Brain pericyte (primary cell): ENCODE data around the gene PTPRH.
"Not testable (repeated sequence)": the region's sequence is repeated elsewhere in the genome, so short reads cannot be mapped to it uniquely, and the experiment has no call there.

Source experiments
- DNase-seq: peaks from one replicate; pipeline ENCODE4 v3.0.0-alpha.2; 2012; ENCODE audit warnings: low read depth, low spot score

Gene PTPRH

GRCh38 chr19:55226788-55227187 is 17.5 kb upstream of the PTPRH start:
- DNase-seq, result no peak

- DNase-seq, result no peak
These were observed 17.0 kb upstream of the PTPRH start for GRCh38 chr19:55226273-55226672.

DNA sequence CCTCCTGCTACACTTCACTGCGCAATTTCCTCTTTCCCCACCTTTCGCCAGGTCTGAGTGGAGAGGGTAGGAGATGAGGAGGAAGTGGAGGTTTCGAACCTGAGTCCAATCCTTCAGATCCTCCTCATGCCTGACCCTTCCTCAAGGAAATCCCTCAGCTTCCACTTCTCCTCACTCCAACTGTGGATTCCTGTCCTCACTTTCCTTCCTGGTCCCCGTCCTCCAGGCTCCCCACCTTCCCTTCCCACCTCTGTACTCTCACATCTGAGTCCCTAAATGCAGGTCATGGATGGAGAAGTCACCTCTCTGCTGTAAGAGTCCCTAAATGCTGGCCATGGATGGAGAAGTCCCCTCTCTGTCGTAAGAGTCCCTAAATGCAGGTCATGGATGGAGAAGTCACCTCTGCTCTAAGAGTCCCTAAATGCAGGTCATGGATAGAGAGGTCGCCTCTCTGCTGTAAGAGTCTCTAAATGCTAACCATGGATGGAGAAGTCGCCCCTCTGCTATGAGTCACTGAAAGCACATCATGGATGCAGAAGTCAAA is 16.2 kb upstream of the PTPRH start:
- DNase-seq, result no peak

DNA sequence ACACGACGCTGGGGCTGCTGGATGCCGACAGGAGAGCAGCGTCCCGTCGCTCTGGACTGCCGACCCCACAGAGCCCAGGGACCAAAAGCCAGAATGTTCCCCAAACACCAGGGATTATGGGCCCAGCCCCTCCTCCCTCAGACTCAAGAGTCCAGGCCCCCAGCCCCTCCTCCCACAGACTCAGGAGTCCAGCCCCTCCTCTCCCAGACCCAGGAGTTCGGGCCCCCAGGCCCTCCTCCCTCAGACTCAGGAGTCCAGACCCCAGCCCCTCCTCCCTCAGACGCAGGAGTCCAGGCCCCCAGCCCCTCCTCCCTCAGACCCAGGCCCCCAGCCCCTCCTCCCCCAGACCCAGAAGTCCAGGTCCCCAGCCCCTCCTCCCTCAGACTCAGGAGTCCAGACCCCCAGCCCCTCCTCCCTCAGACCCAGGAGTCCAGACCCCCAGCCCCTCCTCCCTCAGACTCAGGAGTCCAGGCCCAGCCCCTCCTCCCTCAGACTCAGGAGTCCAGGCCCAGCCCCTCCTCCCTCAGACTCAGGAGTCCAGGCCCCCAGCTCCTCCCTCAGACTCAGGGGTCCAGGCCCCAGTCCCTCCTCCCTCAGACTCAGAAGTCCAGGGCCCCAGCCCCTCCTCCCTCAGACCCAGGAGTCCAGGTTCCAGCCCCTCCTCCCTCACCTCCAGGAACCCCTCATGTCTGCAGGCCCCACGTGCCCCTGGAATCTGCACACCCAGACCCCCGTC is 15.5 kb upstream of the PTPRH start:
- DNase-seq, result not testable (repeated sequence)

GRCh38 chr19:55224038-55224665 is 14.9 kb upstream of the PTPRH start:
- no peak for DNase-seq

DNA sequence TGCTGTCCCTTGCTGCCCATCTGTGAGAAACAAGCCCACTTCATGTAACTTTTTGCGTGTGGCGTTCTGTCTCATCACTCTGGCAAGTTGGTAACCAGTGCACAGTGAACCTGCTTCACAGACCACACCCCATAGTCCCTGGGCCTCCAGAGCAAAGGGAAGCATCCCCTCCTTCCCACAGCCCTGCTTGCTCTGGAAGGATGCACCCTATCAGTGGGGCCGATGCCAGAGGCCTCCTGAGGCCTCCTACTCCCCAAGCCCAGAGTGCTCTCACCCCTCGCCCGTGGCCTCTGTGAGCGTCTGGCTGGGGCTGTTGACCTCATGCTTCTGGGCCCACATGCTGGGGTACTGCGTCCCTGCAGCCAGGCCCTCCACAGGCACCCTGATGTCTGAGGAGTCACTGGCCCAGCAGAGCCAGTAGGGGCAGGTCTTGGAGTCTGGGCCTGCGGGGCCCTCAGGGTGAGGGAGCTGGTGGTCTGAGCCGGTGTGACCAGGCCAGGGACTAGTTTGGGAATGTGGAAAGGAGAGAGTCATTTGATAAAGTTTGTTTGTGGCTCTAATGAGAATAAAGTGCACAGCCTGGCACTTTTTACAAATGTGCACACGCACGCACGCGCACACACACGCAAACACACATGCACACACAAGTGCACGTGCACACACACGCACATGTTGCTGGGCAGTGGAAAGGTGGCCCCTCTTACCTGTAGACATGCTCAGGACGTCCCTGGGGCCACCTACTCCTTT is 14.2 kb upstream of the PTPRH start:
- DNase-seq, result no peak

GRCh38 chr19:55220525-55220924 is 11.2 kb upstream of the PTPRH start:
- no peak for DNase-seq

- DNase-seq, result peak; percentile 93
These were observed 7.3 kb upstream of the PTPRH start for GRCh38 chr19:55216461-55217198.

- no peak for DNase-seq
These were observed 4.2 kb upstream of the PTPRH start for GRCh38 chr19:55213547-55213946.

GRCh38 chr19:55212447-55212846 is 3.1 kb upstream of the PTPRH start:
- DNase-seq, result no peak

DNA sequence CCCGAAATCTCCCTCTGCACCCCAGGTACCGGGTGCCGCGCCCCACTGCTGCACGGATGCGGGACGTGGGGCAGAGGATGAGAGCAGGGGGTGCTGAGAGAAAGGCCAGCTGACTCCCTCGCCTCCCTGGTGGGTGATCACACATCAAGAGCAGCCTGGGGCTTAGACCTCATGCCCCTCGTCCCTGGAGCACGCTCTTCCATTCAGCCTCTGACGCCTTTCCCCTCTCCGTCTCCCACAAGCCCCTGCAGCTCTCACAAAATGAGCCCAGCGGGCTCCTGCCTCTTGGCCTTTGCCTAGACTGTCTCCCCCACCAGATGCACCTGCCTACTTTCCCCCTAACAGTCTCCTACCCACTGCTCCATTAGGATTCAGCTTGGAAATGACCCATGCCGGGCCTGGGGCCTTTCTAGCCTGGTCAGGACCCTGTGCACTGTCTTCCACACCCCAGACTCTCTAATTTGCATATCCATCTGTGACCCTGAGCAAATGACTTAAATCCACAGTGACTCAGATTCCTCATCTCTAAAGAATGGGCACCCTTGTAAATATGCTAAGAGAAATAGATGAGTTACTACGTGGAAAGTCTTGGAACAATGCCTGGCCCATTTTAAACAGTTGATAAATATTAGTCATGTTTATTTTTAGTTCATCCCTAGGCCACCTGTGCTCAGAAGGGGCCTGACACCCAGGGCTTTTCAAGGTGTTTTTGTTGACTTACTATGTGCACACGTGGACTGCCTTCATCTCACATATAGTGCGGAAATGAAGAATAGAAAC is 582 bp upstream of the PTPRH start:
- DNase-seq, result peak; percentile 39

- DNase-seq, result peak; percentile 75
These were observed 2.4 kb downstream of the PTPRH start for GRCh38 chr19:55206664-55207500.

- DNase-seq, result not testable (repeated sequence)
These were observed 7.1 kb downstream of the PTPRH start for GRCh38 chr19:55202199-55202598.

GRCh38 chr19:55199620-55200204 is 9.6 kb downstream of the PTPRH start:
- DNase-seq, result no peak

DNA sequence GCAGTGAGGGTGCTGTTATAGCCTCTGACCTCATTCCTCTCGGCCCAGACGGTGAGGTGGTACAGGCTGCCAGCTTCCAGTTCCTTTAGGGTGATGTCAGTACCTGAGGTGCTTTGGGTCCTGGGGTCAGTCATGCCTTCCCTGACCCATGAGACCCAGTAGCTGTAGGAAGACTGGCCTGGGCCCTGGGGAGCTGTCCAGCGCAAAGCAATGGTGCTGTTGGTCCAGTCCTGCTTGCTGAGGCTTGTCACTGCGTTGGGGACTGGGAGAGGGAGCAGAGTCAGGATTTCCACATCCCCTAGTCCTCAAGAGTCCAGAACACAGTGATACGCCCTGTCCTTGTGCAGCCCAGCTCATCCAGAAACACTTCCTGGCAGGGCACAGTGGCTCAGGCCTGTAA is 10.7 kb downstream of the PTPRH start:
- DNase-seq, result no peak

GRCh38 chr19:55197528-55197927 is 11.8 kb downstream of the PTPRH start:
- no peak for DNase-seq

- no peak for DNase-seq
These were observed 12.5 kb downstream of the PTPRH start for GRCh38 chr19:55196803-55197202.

- DNase-seq, result no peak
These were observed 15.8 kb downstream of the PTPRH start for GRCh38 chr19:55193481-55193880.

DNA sequence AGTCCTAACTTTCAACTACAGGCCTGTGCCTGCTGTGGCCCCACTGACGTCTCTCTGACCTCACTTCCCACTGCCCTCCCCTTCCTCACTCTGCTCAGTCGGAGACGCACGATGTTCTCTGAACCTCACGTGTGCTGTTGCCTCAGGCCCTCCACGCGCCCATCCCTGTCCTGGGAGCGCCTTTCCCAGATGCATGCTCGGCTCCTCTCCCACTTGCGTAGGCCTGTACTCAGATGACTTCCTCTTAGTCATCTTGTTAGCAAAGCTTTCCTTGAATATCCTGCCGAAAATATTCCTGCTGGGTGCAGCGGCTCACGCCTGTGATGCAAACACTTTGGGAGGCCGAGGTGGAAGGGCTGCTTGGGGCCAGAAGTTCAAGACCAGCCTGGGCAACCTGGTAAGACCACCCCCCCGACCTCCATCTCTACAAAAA is 19.9 kb downstream of the PTPRH start:
- DNase-seq, result peak; percentile 86

DNA sequence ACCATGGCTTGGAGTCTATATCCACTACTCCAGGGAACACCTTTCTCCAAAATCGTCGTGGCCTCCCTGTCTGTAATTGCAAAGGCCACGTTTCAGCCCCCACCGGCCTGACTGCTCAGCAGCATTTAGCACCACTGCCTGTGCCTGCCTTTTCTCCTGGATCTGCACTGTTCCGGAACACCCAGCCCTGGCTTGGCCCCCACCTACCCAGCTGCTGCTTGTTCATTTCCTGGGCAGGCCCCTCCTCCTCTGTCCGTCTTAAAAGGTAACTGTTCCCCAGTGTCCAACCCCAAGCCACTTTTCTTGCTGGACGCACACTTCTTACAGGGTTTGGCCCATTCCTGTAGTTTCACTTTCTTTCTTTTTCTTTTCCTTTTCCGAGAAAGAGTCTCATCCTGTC is 20.7 kb downstream of the PTPRH start:
- no peak for DNase-seq
